Vagina (tissue), 2 donors: ENCODE measurements around the gene ZZZ3.

Source experiments
- CTCF ChIP-seq, 3 experiments: fragments of 450-650 bp in 2 of 3; fragments of 200-600 bp in 1 of 3; sonication (generic) in 1 of 3; IDR thresholded peaks; one replicate each; pipeline ENCODE4 v1.5.1; 2017 to 2019; ENCODE audit warnings: antibody characterized with exemption in 3 of 3, mild to moderate bottlenecking in 2 of 3, moderate library complexity in 2 of 3
- POLR2A ChIP-seq, 2 donors: fragments of 450-650 bp; IDR thresholded peaks; one replicate each; pipeline ENCODE4 v1.6.1; 2017; ENCODE audit warnings: antibody characterized with exemption in 2 of 2, mild to moderate bottlenecking in 2 of 2, moderate library complexity in 2 of 2
- POLR2AphosphoS5 ChIP-seq, 2 donors: sonication (generic); formaldehyde crosslinking; IDR thresholded peaks; one replicate each; pipeline ENCODE4 v1.9.0; 2017; ENCODE audit warnings: antibody characterized with exemption in 2 of 2, mild to moderate bottlenecking in 2 of 2, low read depth in 1 of 2; ENCODE audit not compliant: insufficient read depth in 1 of 2

- TF ChIP-seq CTCF (IDR thresholded peaks at IDR 0.05) (no peak), POLR2A (IDR thresholded peaks at IDR 0.05) (no peak), POLR2AphosphoS5 (IDR thresholded peaks at IDR 0.05; ENCODE audit: insufficient read depth in 1 of 2, low read depth in 1 of 2) (no peak)
These were observed 33.3 kb downstream of the ZZZ3 start for GRCh38 chr1:77649127-77649526.
